ENCODE results near the gene AHCY. TPM values are rescaled to one million over a fixed set of nuclear protein-coding genes. Genes with fewer than 3 reads are reported as not detected.
"Not testable (repeated sequence)": the region's sequence is repeated elsewhere in the genome, so short reads cannot be mapped to it uniquely, and the experiment has no call there.

The AHCY gene
- total RNA-seq, 1 donor from 2014 or later, result 199 TPM

DNA sequence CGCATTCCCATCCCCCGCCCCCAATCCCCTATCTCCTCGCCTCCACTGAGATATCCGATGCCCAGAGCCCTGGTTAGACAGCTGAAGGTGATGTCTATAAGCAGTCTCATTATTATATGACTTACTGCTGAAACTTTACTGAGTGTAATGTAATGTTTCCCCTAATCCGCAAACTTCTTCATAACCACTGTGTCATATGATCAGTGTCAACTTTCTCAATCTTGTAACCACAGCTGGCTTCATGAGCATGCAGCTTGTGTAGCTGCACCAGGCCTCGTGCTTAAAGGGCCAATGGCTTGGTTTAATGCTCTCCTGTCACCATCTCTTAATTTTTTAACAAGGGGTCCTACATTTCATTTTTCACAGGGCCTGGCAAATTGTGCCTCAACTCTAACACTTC lies 53.9 kb downstream of the AHCY start:
- no peaks in the 10 kb centered on the region for H3K27me3 ChIP-seq (ENCODE audit: control insufficient read depth, insufficient read depth, low read length)
- no peaks in the 10 kb centered on the region for H3K36me3 ChIP-seq (ENCODE audit: control insufficient read depth, insufficient read depth, low read length)
- TF ChIP-seq, protein P1, sequence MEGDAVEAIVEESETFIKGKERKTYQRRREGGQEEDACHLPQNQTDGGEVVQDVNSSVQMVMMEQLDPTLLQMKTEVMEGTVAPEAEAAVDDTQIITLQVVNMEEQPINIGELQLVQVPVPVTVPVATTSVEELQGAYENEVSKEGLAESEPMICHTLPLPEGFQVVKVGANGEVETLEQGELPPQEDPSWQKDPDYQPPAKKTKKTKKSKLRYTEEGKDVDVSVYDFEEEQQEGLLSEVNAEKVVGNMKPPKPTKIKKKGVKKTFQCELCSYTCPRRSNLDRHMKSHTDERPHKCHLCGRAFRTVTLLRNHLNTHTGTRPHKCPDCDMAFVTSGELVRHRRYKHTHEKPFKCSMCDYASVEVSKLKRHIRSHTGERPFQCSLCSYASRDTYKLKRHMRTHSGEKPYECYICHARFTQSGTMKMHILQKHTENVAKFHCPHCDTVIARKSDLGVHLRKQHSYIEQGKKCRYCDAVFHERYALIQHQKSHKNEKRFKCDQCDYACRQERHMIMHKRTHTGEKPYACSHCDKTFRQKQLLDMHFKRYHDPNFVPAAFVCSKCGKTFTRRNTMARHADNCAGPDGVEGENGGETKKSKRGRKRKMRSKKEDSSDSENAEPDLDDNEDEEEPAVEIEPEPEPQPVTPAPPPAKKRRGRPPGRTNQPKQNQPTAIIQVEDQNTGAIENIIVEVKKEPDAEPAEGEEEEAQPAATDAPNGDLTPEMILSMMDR (IDR thresholded peaks at IDR 0.05; ENCODE audit: insufficient read depth, low read length, poor library complexity, severe bottlenecking), result no peak
- DNase-seq (ENCODE audit: low read depth), result no peak
- no peak overlapping the region for H3K4me3 ChIP-seq (ENCODE audit: low read depth, low read length)

DNA sequence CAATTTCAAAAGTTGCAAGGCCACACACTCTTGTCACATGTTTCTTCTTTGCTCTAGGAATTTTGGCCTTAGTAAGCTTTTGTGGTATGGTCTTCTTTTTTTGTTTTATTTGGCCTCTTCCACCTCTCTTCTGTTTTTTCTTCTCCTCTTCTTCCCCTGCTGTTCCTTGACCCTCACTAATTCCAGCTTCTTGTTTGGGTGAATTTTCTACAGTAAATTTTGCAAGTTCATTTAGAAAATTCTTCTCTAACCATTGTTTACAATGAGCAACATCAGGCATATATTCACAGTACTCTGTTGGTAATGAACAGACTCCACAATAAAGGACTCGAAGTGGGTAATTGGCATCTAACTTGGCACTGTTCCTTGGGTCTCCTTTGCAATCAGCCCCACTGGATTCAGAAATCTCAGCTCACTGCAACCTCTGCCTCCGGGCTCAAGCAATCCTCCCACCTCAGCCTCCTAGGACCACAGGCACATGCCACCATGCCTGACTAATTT lies 57.0 kb downstream of the AHCY start:
- H3K27me3 ChIP-seq (ENCODE audit: control insufficient read depth, insufficient read depth, low read length), result no peaks in the 10 kb centered on the region
- TF ChIP-seq, protein P1 (IDR thresholded peaks at IDR 0.05; ENCODE audit: insufficient read depth, low read length, poor library complexity, severe bottlenecking), result no peak
- H3K36me3 ChIP-seq (ENCODE audit: control insufficient read depth, insufficient read depth, low read length), result no peaks in the 10 kb centered on the region
- no peak overlapping the region for H3K4me3 ChIP-seq (ENCODE audit: low read depth, low read length)
- DNase-seq (ENCODE audit: low read depth), result no peak

DNA sequence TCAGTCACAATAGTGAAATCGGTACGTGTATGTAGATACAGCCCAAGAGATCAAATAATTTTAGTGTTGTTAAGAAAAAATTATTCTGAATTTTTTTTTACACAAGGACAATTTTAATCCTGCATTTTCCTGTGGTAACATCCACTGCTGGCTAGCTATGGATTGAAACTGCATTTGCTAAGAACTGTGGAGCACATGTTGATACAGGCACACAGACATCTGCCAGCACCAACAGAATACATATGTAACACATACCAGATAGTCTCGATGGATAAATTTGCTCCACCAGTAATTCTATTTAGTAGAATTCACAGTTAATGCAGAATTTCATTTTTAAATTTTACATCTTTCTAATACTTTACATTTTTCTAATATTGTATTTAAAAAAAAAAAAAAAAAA lies 59.8 kb downstream of the AHCY start:
- H3K36me3 ChIP-seq (ENCODE audit: control insufficient read depth, insufficient read depth, low read length), result no peaks in the 10 kb centered on the region
- TF ChIP-seq, protein P1 (IDR thresholded peaks at IDR 0.05; ENCODE audit: insufficient read depth, low read length, poor library complexity, severe bottlenecking), result no peak
- DNase-seq (ENCODE audit: low read depth), result no peak
- H3K27me3 ChIP-seq (ENCODE audit: control insufficient read depth, insufficient read depth, low read length), result peaks cover 3% of the 10 kb centered on the region
- no peak overlapping the region for H3K4me3 ChIP-seq (ENCODE audit: low read depth, low read length)

DNA sequence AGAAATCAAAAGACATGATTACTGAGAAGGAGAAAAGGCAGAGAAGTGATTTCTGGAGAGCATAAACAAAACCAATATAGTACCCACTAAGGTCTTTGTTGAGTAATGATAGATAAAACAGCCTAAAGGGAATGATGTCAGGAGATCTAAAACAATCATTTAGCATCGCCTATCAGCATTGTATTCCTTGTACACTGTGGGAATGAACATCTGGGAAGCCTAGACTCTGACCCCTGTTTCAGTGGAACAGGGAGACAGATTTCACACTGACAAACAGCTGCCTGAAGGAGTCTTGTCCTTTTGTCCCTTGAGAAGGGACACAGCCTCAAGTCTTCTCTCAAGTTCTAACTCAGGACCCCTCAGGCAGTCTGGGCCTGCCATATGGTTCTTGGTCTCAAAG lies 60.3 kb downstream of the AHCY start:
- DNase-seq (ENCODE audit: low read depth), result no peak
- TF ChIP-seq, protein P1 (IDR thresholded peaks at IDR 0.05; ENCODE audit: insufficient read depth, low read length, poor library complexity, severe bottlenecking), result no peak
- Histone ChIP-seq H3K36me3 (ENCODE audit: control insufficient read depth, insufficient read depth, low read length) (no peaks in the 10 kb centered on the region), H3K4me3 (ENCODE audit: low read depth, low read length) (no peak overlapping the region), H3K27me3 (ENCODE audit: control insufficient read depth, insufficient read depth, low read length) (peaks cover 3% of the 10 kb centered on the region)

DNA sequence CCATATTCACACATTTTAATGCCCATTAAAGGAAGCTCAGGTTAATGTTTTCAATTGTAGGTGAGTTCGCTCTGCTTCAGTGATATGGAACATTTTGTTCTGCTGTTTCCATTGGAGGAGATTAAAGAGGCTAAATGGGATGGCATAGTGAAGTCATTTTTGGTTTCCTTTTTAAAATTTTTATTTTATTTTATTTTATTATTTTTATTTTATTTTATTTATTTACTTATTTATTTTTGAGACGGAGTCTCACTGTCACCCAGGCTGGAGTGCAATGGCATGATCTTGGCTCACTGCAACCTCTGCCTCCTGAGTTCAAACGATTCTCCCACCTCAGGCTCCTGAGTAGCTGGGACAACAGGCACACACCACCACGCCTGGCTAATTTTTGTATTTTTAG lies 61.1 kb downstream of the AHCY start:
- H3K4me3 ChIP-seq (ENCODE audit: low read depth, low read length); H3K27me3 ChIP-seq (ENCODE audit: control insufficient read depth, insufficient read depth, low read length); H3K36me3 ChIP-seq (ENCODE audit: control insufficient read depth, insufficient read depth, low read length); DNase-seq (ENCODE audit: low read depth): not testable (repeated sequence)

DNA sequence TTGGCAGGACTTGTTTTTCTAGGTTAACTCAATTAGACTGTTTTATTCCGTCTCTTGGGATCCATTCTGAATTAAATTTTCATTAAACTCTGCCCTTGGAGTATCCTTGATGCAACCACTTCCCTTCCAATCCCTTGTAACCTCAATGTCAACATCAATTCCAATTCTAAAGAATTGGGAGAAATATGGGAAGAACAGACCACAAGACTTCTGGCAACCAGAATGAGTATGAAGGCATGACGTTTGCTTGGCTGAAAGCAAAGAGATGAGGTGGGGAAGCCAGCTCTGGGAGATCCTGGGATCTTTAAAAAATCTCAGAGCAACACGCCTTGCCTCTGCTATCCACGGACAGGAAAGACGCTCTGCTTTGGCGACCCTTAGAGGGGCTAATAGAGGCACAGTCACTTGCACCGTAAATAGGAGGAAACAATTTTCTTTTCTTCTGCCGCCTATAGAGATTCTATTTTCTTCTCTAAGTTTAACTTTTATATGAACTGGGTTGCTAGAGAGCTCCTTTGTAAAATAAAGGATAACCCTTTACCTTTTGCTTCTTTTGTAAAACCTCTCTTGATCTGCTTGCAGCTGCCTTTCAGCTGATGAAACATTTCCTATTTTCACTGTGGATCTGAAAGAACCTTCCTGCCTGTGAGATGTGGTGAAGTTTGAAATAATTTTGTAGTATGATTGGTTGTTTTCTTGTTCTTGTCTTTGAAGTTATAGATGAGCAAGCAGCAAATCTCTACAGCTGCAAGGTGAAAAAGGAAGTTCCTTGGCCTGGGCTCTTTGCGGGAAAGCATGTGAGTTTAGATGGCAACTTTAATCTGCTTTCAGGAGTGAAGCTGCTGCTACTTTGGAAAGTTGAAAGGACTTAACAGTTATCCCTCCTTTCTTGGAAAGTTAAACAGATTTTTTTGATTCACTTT lies 62.2 kb downstream of the AHCY start, which contains the start of gene ASIP:
ASIP (plus strand) TSS at position 731 of the 923 bp plus-strand sequence. CDS start 18,952 bp downstream, outside the sequence.
- TF ChIP-seq, protein P1 (IDR thresholded peaks at IDR 0.05; ENCODE audit: insufficient read depth, low read length, poor library complexity, severe bottlenecking), result no peak
- H3K36me3 ChIP-seq (ENCODE audit: control insufficient read depth, insufficient read depth, low read length), result no peaks in the 10 kb centered on the region
- no peak for DNase-seq (ENCODE audit: low read depth)
- no peak within 1 kb of the TSS for H3K4me3 ChIP-seq (ENCODE audit: low read depth, low read length)
- H3K27me3 ChIP-seq (ENCODE audit: control insufficient read depth, insufficient read depth, low read length), result peaks cover 3% of the 10 kb centered on the region

Measured in kidney epithelial cell (primary cell).